Lung (tissue), 12 donors: ENCODE measurements around the gene UGT1A3. TPM values are rescaled to one million over a fixed set of nuclear protein-coding genes. Genes with fewer than 3 reads are reported as not detected.

ENCODE experiments used
- ATAC-seq: fragments of 200-7000 bp; cut with Tn5 transposase; one replicate; pipeline ENCODE4 v1.9.1; 2020; ENCODE audit warnings: moderate number of reproducible peaks; ENCODE audit not compliant: insufficient read depth, low FRiP score
- DNase-seq, 3 donors: peaks; one replicate each; pipeline ENCODE4 v3.0.0-alpha.2; 2013 to 2017
- H3K27ac ChIP-seq, 2 donors: one replicate each; pipeline ENCODE4 v1.5.1; 2013; ENCODE audit warnings: mild to moderate bottlenecking in 2 of 2, moderate library complexity in 2 of 2, control low read depth in 1 of 2, inconsistent platforms in 1 of 2, low read depth in 1 of 2, low read length in 1 of 2
- H3K27me3 ChIP-seq, 3 donors: one replicate each; pipeline ENCODE4 v1.5.1; 2013; ENCODE audit warnings: low read length in 2 of 3; ENCODE audit not compliant: control insufficient read depth in 3 of 3, insufficient read depth in 3 of 3
- H3K36me3 ChIP-seq, 4 donors: one replicate each; pipeline ENCODE4 v1.5.1; 2013; ENCODE audit warnings: low read length in 4 of 4, mild to moderate bottlenecking in 1 of 4, moderate library complexity in 1 of 4; ENCODE audit not compliant: control insufficient read depth in 4 of 4, insufficient read depth in 4 of 4
- H3K4me1 ChIP-seq, 5 donors: one replicate each; pipeline ENCODE4 v1.5.1; 2013; ENCODE audit warnings: low read length in 5 of 5, mild to moderate bottlenecking in 2 of 5, moderate library complexity in 1 of 5; ENCODE audit not compliant: control insufficient read depth in 5 of 5, insufficient read depth in 5 of 5
- H3K4me3 ChIP-seq: one replicate; pipeline ENCODE4 v1.5.1; 2013; ENCODE audit warnings: mild to moderate bottlenecking, control low read depth, moderate library complexity
- H3K9ac ChIP-seq, 2 donors: one replicate each; pipeline ENCODE4 v1.5.1; 2013; ENCODE audit warnings: low read length in 2 of 2, control low read depth in 1 of 2; ENCODE audit not compliant: insufficient read depth in 1 of 2
- H3K9me3 ChIP-seq, 4 donors: one replicate each; pipeline ENCODE4 v1.5.1; 2013; ENCODE audit warnings: low read length in 3 of 4, mild to moderate bottlenecking in 1 of 4, moderate library complexity in 1 of 4; ENCODE audit not compliant: control insufficient read depth in 4 of 4, insufficient read depth in 3 of 4
- WGBS, 2 donors: extraction: QIAGEN DNeasy Blood & Tissue Kit; methylation state at CpG; one replicate each; pipeline ENCODE4 v1.1.7; 2013; 5-methylcytosine and 5-hydroxymethylcytosine counted together
- polyA plus RNA-seq, 2 donors: library from polyadenylated mRNA; stranded (reverse); fragments of 200-250 nt; gene quantifications; one replicate each; pipeline ENCODE4 v1.2.1, GENCODE V29; 2013
- total RNA-seq, 2 donors: library from RNA; depleted of rRNA in 1 of 2; stranded (reverse); fragments of >200 nt in 1 of 2; gene quantifications; one replicate each; pipeline ENCODE4 v1.2.1, GENCODE V29; 2014 to 2021
- TF ChIP-seq, protein P1 (sequence below): IDR thresholded peaks from 2 replicates; pipeline ENCODE4 v1.5.1; 2012; ENCODE audit warnings: mild to moderate bottlenecking; ENCODE audit errors: control extremely low read depth, extremely low read depth
- donor health status: control.
- donor health status: control.
- donor health status: Bipolar disorder and iron deficiency.
- donor health status: healthy.
- donor health status: DM: yes; HTN: yes; CAD: no.

The UGT1A3 gene
- total and polyA plus RNA-seq, 4 donors: not detected

DNA sequence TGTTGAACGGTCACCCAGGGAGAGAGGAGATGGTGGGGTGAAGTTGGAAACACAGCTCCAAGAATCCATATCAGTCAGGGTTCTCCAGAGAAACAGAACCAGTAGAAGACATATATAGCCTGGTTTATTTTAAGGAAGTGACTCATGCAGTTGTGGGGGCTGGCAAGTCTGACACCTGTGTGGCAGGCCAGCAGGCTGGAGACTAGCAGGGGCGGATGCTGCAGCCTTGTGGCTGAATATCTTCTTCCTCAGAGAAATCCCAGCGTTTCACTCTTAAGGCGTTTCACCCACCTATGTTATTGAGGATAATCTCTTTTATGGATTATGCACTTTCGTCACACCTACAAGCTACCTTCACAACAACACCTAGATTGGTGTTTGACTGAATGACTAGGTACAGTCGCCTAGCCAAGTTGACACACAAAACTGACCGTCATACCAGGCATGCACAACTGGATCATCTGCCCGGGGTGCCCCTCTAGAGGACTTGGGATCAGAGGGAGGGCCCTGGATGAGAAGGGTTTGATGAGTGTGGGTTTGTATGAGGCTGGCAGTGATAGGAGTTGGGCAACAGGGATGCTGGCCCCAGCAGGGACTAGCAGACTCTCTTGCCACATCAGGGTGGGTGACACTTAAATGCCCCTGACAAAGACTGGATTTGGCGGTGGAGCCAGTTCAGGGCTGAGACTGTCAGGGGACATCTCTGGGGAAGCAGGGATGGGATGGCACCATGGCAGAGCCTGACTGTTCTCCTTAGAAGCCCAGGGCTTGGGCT is 72.7 kb downstream of the UGT1A3 start:
- Histone ChIP-seq H3K4me1 (no peaks in the 10 kb centered on the region), H3K9ac (no peak overlapping the region), H3K9me3 (no peaks in the 10 kb centered on the region), H3K27ac (no peak overlapping the region), H3K4me3 (no peak overlapping the region), H3K27me3 (no peaks in the 10 kb centered on the region), H3K36me3 (no peaks in the 10 kb centered on the region)
- ATAC-seq (no peak), DNase-seq (no peak)
- TF ChIP-seq, protein P1, sequence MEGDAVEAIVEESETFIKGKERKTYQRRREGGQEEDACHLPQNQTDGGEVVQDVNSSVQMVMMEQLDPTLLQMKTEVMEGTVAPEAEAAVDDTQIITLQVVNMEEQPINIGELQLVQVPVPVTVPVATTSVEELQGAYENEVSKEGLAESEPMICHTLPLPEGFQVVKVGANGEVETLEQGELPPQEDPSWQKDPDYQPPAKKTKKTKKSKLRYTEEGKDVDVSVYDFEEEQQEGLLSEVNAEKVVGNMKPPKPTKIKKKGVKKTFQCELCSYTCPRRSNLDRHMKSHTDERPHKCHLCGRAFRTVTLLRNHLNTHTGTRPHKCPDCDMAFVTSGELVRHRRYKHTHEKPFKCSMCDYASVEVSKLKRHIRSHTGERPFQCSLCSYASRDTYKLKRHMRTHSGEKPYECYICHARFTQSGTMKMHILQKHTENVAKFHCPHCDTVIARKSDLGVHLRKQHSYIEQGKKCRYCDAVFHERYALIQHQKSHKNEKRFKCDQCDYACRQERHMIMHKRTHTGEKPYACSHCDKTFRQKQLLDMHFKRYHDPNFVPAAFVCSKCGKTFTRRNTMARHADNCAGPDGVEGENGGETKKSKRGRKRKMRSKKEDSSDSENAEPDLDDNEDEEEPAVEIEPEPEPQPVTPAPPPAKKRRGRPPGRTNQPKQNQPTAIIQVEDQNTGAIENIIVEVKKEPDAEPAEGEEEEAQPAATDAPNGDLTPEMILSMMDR: no peak
- WGBS, 2 donors: 78 to 79% methylated on average over 9 of the region's 9 CpGs

DNA sequence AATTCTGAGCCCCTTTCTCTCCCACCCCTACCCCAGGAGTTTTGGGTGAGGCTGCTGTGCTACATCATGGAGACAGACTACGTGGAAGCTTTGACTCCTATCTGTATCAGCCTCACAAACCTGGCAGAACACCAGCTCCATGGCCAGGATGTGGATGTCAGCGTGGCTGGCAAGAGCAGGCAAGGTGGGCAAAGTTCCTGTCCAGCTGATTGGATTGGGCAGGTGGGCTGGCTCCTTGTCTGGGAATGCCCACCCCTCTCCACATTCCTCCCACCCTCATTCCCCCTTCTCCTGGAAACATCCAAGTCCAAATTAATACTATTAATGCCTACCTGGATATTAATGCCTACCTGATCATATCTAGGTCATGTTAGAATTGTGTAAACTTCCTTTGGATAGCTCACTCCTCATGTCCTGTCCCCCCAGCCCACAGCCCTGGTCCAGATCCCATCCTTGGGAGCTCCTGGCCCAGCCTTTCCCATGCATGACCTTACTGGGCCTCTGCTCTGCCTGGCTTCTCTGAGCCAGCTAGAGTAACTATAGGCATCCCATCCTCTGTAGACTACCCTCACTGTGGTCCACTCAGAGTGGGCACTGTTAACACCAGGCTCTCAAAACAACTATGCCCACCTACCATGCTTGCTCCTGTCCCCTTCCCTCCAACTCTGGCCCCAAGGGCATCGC is 73.4 kb downstream of the UGT1A3 start:
- WGBS, 2 donors: 63 to 75% methylated on average over 3 of the region's 3 CpGs
- ATAC-seq: no peak

DNA sequence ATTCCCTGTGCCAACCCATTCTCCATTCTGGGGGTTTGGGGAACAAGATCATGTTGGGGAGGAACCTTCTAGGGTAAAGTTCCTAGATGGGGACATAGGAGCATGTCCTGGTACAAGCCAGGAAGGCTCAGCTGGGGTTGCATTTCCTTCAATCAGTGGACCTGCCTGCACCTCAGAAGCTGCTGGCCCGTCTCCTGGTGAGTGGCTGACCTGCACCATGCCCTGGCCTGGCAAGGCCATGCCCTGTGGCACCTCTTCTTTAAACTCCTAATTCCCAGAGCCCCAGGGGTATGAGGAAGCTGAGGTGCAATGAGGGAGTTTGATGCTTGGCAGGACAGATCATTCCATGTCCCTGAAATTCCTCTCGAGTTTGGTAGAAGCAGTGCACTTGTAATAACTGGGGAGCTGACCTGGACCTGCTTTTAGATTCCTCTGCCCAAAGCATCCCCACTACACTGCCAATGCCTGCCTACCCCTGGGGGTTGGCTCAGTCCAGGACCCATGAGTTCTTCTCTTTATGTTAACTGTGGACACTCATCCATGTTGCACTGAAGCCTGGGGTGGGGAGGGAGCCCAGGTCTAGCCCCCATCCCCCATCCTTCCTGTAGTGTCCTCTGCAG is 74.6 kb downstream of the UGT1A3 start:
- TF ChIP-seq, protein P1: no peak
- no peaks in the 10 kb centered on the region for H3K27me3 ChIP-seq
- no peak overlapping the region for H3K4me3 ChIP-seq
- H3K9ac ChIP-seq: no peak overlapping the region
- no peaks in the 10 kb centered on the region for H3K9me3 ChIP-seq
- H3K36me3 ChIP-seq: no peaks in the 10 kb centered on the region
- no peak overlapping the region for H3K27ac ChIP-seq
- ATAC-seq (no peak), DNase-seq (no peak)
- no peaks in the 10 kb centered on the region for H3K4me1 ChIP-seq
- 67 to 81% methylated on average over 2 of the region's 2 CpGs for WGBS, 2 donors

More for the DNA sequence above, 73.4 kb downstream of the UGT1A3 start:
- TF ChIP-seq, protein P1: no peak
- no peak overlapping the region for H3K9ac ChIP-seq
- no peaks in the 10 kb centered on the region for H3K9me3 ChIP-seq
- H3K36me3 ChIP-seq: no peaks in the 10 kb centered on the region
- no peak overlapping the region for H3K27ac ChIP-seq
- H3K4me1 ChIP-seq: no peaks in the 10 kb centered on the region
- no peak overlapping the region for H3K4me3 ChIP-seq
- no peak for DNase-seq
- no peaks in the 10 kb centered on the region for H3K27me3 ChIP-seq
